Posterior cingulate gyrus (tissue), 11 donors: ENCODE data around the gene MC1R.
"Not testable (repeated sequence)": the region's sequence is repeated elsewhere in the genome, so short reads cannot be mapped to it uniquely, and the experiment has no call there.

Experiments
- DNase-seq, 10 donors: peaks; one replicate each; pipeline versions ENCODE4 v3.0.0 to v3.0.0-alpha.2; 2020 to 2021; ENCODE audit warnings: mixed read lengths in 3 of 10
- intact Hi-C: fragments of 100-400 bp; cut with DNase I; formaldehyde crosslinking; loops from one replicate; pipeline ENCODE4 v1.15.1; 2023

The MC1R gene

DNA sequence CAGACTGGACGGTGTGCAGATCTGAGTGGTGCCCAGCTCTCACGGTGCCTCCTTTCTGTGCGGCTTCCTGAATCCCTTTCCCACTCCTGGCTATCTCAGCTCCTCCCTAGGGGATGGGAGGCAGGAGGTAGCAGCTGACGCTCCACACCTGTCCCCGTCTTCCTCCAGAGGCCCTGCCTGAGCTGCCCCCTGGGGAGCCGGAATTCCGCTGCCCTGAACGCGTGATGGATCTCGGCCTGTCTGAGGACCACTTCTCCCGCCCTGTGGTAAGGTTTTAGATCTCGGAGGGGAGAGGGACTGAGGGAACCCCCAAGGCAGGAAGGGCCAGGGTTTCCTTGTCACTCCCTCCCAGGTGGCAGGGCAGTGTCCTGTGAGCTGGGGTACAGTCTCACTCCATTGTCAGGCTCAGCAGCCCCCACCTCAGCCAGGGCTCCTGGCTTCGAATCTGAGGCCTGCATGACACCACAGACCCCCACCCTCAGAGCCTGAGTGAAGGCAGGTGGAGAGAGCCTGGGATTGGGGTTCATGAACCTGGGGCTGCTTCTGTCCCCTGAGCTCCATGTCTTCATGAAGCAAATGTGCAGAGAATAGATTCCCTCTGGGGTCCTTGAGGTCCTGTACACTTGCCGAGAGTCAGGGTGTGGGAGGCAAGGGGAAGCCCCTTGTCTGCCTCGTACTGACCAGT lies 36.5 kb downstream of the MC1R start:
- intact Hi-C loops: no loop called here
- DNase-seq: peak in 2 of 10 donors; percentile 51 to 66

GRCh38 chr16:89956505-89957215 lies 38.0 kb downstream of the MC1R start:
- peak in 2 of 10 donors; percentile 30 to 54 for DNase-seq
- intact Hi-C loops: no loop called here

- intact Hi-C loops: no loop called here
- peak in 2 of 10 donors; percentile 59 to 64 for DNase-seq
These were observed 38.6 kb downstream of the MC1R start for GRCh38 chr16:89957216-89957785.

GRCh38 chr16:89958068-89958467 lies 39.4 kb downstream of the MC1R start:
- DNase-seq: peak in 4 of 10 donors; percentile 12 to 88 (median 52)

DNA sequence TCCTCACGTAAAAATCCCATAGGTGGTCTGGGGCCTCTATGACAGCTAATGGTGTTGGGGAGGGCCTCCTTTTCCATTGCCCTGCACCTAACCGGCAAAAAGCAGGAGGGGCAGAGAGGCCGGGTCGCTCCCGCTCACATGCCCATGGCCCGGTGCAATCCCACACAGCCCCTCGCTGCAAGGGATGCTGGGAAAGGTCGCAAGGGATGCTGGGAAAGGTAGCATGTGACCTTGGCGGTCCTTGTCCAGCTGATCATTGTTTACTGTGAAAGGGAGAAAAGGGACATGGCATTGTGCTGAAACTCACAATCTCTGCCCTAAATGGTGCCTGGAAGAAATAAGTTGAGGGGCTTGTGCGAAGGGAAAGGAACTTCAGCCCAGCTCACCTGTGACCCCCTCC lies 39.9 kb downstream of the MC1R start:
- intact Hi-C loops: no loop called here
- DNase-seq: peak in 1 of 10 donors; percentile 30

More at GRCh38 chr16:89958068-89958467, 39.4 kb downstream of the MC1R start:
- intact Hi-C loops: no loop called here

GRCh38 chr16:89960966-89961365 lies 42.3 kb downstream of the MC1R start:
- DNase-seq: peak in 1 of 10 donors; percentile 24
- intact Hi-C loops: no loop called here

DNA sequence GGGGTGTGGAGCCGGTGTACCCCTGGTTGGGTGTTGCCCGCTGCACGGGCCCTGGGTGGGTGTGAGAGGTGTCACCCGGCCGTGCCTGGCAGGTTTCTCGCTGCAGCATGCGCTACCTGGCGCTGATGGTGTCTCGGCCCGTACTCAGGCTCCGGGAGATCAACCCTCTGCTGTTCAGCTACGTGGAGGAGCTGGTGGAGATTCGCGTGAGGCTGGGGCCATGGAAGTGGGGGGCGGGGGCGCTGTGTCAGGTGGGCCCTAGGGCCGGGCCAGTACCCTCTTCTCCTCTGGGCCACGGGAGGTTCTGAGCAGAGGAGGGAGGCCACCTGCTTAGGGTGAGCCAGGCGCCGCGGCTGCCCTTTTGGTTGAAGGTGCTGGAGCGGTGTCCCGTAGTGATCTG lies 43.3 kb downstream of the MC1R start:
- intact Hi-C loops: no loop called here
- DNase-seq: peak in 1 of 10 donors; percentile 63

DNA sequence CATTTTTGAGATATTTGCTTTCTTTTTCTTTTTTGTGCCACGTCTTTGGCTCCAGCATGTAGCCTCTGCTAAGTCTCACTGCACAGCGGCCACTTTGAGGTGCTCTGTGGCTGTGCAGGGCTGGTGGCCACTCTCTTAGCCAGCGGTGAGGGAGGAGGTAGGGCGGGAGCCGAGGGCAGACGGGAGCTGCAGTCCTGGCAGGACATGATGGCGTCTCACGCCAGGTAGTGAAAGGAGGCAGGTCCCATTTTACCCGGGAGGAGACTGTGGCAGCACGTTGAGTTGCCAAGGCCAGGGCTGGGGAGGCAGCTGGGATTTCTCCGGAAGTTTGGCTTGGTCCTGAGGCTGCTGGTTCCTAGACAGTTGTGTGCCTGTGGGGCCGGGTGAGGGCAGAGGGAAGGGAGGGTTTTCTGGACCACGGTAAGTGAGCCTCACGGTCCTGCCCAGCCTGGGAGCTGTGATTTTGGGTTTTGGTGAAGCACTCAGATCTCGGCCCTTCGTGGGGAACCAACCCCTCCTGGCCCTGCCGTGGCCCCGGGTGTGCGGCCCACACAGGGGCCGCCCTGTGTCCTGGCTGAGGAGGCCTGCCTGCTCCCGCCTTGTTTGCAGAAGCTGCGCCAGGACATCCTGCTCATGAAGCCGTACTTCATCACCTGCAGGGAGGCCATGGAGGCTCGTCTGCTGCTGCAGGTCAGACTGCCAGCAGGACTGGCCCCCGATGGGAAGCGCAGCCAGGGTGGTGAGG lies 44.3 kb downstream of the MC1R start:
- DNase-seq: peak in 1 of 10 donors; percentile 78
- intact Hi-C loops: no loop called here

GRCh38 chr16:89964201-89964600 lies 45.5 kb downstream of the MC1R start:
- peak in 1 of 10 donors; percentile 79 for DNase-seq
- intact Hi-C loops: no loop called here

DNA sequence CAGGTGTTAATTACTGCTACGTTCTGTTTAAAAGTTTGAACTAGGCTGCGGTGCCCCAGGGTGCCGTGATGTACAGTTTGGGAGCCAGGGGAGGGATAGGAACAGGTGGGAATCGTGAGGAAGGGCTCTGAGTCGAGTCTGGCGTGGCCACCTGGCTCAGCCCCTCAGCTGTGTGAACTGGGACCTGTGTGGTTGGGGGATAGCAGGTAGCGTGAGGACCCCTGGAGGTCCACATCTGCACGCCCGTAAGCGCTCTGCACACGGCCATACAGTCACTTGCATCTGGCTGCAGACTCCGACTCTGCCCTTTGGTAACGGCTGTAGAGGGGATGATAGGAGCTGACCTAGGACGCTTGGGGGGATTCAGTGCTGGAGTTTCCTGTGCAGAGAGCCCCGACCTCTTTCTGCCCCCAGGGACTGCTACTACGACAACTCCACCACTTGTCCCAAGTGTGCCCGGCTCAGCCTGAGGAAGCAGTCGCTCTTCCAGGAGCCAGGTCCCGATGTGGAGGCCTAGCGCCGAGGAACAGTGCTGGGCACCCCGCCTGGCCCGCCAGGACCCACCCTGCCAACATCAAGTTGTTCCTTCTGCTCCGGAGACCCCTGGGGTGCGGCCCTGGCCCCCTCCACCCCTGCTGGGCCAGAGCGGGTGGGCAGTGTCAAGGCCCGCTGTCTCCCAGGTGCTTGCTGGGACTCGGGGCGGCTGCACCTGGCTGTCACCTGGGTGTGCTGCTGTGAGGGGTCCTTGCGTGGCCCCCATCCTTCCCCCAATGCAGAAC lies 47.0 kb downstream of the MC1R start:
- intact Hi-C loops: no loop called here
- DNase-seq: peak in 1 of 10 donors; percentile 61

DNA sequence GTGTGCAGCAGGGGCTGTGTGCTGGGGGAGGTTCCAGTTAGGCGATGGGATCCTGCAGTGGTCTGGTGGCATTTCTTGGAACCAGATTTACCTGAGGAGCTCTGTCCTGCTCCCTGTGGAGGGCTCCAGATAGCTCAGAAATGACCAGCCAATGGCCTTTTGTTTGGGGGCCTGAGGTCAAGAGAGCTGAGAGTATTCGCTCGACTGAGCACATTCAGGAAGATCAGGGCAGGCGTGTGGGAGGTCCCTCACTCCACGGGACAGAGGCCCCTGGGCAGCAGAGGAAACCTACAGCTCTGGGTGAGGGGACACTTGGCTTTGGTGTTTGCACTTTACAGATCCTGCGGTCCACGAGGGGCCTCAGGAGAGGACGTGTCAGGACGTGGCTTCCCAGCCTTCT lies 48.1 kb downstream of the MC1R start:
- no peak for DNase-seq
- intact Hi-C loops: no loop called here

DNA sequence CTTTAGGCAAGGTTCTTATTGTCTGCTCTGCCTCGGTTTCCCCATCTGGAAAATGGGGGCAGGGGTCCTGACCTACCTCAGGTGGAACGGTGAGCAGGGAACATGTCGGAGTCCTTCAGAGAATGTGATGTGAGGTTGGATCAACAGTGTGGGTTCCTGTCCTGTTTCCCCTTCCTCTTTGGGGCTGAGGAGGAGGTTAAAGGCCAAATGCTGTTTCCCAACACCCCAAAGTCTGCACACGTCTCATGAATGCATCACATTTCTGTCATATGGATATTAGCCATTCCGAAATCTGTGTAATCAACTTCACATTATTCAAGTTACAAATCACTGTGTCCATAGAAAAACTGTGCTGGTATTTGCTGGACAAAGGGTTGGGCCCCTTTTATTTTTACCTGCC lies 48.8 kb downstream of the MC1R start:
- DNase-seq, intact Hi-C loops: not testable (repeated sequence)

DNA sequence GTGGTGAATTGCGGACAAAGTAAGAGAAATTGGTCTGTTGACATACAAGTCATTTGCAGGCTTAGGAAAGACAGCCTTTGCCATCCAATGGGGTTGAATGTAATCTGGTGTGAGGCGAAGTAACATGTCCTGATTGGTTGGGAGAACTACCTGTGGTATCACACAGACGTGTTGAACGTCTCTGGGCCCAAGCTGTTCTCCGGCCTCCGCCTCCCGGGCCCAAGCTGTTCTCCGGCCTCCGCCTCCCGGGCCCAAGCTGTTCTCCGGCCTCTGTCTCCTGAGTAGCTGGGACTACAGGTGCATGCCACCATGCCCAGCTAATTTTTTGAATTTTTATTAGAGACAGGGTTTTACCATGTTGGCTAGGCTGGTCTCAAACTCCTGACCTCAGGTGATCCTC lies 49.4 kb downstream of the MC1R start:
- peak in 1 of 10 donors; percentile 50 for DNase-seq
- intact Hi-C loops: not testable (repeated sequence)

DNA sequence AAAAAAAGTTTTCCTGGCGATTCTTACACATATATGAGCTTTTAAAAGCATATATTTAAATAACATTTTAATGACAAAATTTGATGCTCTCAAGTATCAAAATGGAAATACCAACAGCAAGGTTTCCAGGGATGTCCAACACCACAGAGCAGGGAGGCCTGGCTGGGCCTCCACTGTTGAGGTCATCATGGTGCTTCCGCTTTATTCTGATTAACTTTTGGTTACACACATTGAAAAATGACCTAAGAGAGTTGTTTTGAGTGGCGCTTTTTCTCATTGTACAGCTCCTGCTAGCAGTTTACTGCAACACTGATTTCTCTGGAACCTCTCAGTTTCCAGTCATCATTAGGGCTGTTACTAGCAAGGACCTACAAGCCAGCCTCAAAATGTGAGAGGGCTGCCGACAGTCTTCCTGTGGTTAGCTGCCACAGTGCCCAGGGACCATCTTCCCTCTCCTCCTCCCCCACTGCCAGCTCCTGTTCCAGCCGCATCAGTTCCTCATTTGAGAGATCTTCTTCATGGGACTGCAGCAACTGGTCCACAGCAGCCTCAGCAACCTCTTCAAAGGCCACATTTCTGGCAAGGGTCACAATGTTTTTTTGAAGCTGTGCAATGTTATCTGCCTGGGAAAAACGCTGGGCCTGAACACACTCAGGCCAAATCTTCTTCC lies 51.2 kb downstream of the MC1R start:
- intact Hi-C loops: loop anchor here (5.0 kb wide), 1 partner anchor 47 kb away; the partner anchor contains the start of gene DBNDD1
- peak in 2 of 10 donors; percentile 40 to 80 for DNase-seq
